Natural killer cell (primary cell): ENCODE results near the gene LCE1E. TPM values are rescaled to one million over a fixed set of nuclear protein-coding genes. Genes with fewer than 3 reads are reported as not detected.

Experiments
- ATAC-seq, 3 donors: fragments of 150-1000 bp in 2 of 3; fragments of 200-7000 bp in 1 of 3; cut with Tn5 transposase; 1 replicate in 1 of 3; 2 replicates in 2 of 3; pipeline ENCODE4 v1.10.0; 2021; ENCODE audit warnings: mild to moderate bottlenecking in 2 of 3, moderate library complexity in 2 of 3
- DNase-seq, 2 donors: peaks; one replicate each; pipeline versions ENCODE4 v3.0.0 to v3.0.0-alpha.2; 2013 to 2021; ENCODE audit warnings: mixed read lengths in 1 of 2
- H3K27ac ChIP-seq: one replicate; pipeline ENCODE4 v1.5.1; 2013; ENCODE audit warnings: mild to moderate bottlenecking, low read length
- H3K27me3 ChIP-seq: one replicate; pipeline ENCODE4 v1.6.1; 2013; ENCODE audit warnings: low read length; ENCODE audit not compliant: control insufficient read depth, insufficient read depth
- H3K36me3 ChIP-seq: one replicate; pipeline ENCODE4 v1.6.1; 2013; ENCODE audit warnings: low read length; ENCODE audit not compliant: control insufficient read depth, insufficient read depth
- H3K4me1 ChIP-seq: one replicate; pipeline ENCODE4 v1.6.1; 2013; ENCODE audit warnings: low read length; ENCODE audit not compliant: control insufficient read depth, insufficient read depth
- H3K4me3 ChIP-seq: one replicate; pipeline ENCODE4 v1.5.1; 2013; ENCODE audit warnings: low read length
- H3K9me3 ChIP-seq: one replicate; pipeline ENCODE4 v1.6.1; 2013; ENCODE audit warnings: low read length; ENCODE audit not compliant: control insufficient read depth, insufficient read depth
- H3K27ac Mint-ChIP-seq, 2 donors: one replicate each; pipeline ENCODE4 v1.8.0; 2022; ENCODE audit warnings: mild to moderate bottlenecking in 2 of 2, mixed read lengths in 2 of 2, moderate library complexity in 1 of 2
- H3K27me3 Mint-ChIP-seq, 2 donors: one replicate each; pipeline ENCODE4 v1.8.0; 2022; ENCODE audit warnings: low read depth in 2 of 2, mixed read lengths in 2 of 2
- H3K36me3 Mint-ChIP-seq: one replicate; pipeline ENCODE4 v1.8.0; 2022; ENCODE audit warnings: mixed read lengths
- H3K4me1 Mint-ChIP-seq, 2 donors: one replicate each; pipeline ENCODE4 v1.8.0; 2022; ENCODE audit warnings: mixed read lengths in 2 of 2
- H3K4me3 Mint-ChIP-seq: one replicate; pipeline ENCODE4 v1.8.0; 2022; ENCODE audit warnings: mild to moderate bottlenecking, moderate library complexity, mixed read lengths
- H3K9me3 Mint-ChIP-seq, 2 donors: one replicate each; pipeline ENCODE4 v1.8.0; 2022; ENCODE audit warnings: mixed read lengths in 2 of 2
- CTCF ChIP-seq: fragments of 200-600 bp; IDR thresholded peaks from one replicate; pipeline ENCODE4 v1.8.0; 2022; ENCODE audit warnings: antibody characterized with exemption
- WGBS: methylation state at CpG from one replicate; pipeline ENCODE4 v1.1.7; 2013; ENCODE audit warnings: missing lambda C conversion rate; ENCODE audit not compliant: insufficient coverage; 5-methylcytosine and 5-hydroxymethylcytosine counted together
- intact Hi-C: fragments of 100-400 bp; cut with micrococcal nuclease; formaldehyde crosslinking; loops from one replicate; pipeline ENCODE4 v1.14.2; 2022
- total RNA-seq, 4 donors: library from RNA; stranded (reverse); fragments of 120-200 nt in 1 of 4; gene quantifications; one replicate each; pipeline versions ENCODE4 v1.2.3 to v1.2.4, GENCODE V29; 2013 to 2022

The LCE1E gene
- total RNA-seq, 3 donors from 2014 or later (not counting 1 experiment from before 2014, with no cell fraction given): not detected

- TF ChIP-seq CTCF: no peak
- no peak for ATAC-seq
- no peaks in the 10 kb centered on the region for H3K27me3 ChIP-seq
- peaks cover 29 to 44% of the 10 kb centered on the region in 2 donors for H3K27me3 Mint-ChIP-seq
- no peak for DNase-seq
- H3K36me3 ChIP-seq: no peaks in the 10 kb centered on the region
- 67% methylated on average over 2 of the region's 2 CpGs for WGBS
- H3K4me3 ChIP-seq: no peak overlapping the region
- no peaks in the 10 kb centered on the region for H3K4me1 ChIP-seq
- intact Hi-C loops: no loop called here
- H3K27ac Mint-ChIP-seq: no peak overlapping the region
- no peaks in the 10 kb centered on the region for H3K9me3 ChIP-seq
- H3K9me3 Mint-ChIP-seq: no peaks in the 10 kb centered on the region
- no peak overlapping the region for H3K27ac ChIP-seq
- no peak overlapping the region for H3K4me3 Mint-ChIP-seq
- H3K36me3 Mint-ChIP-seq: no peaks in the 10 kb centered on the region
- no peaks in the 10 kb centered on the region for H3K4me1 Mint-ChIP-seq
Measured at GRCh38 chr1:152783095-152783494, 3.0 kb upstream of the LCE1E start.

- H3K9me3 Mint-ChIP-seq: no peaks in the 10 kb centered on the region
- Histone ChIP-seq H3K4me1 (no peaks in the 10 kb centered on the region), H3K27ac (no peak overlapping the region), H3K9me3 (no peaks in the 10 kb centered on the region), H3K36me3 (no peaks in the 10 kb centered on the region), H3K4me3 (no peak overlapping the region), H3K27me3 (no peaks in the 10 kb centered on the region)
- ATAC-seq (no peak), DNase-seq (no peak)
- H3K4me3 Mint-ChIP-seq: no peak overlapping the region
- peaks cover 11 to 32% of the 10 kb centered on the region in 2 donors for H3K27me3 Mint-ChIP-seq
- no peak overlapping the region for H3K27ac Mint-ChIP-seq
- 77% methylated on average over 4 of the region's 4 CpGs for WGBS
- H3K4me1 Mint-ChIP-seq: no peaks in the 10 kb centered on the region
- intact Hi-C loops: no loop called here
- H3K36me3 Mint-ChIP-seq: no peaks in the 10 kb centered on the region
- no peak for TF ChIP-seq CTCF
Measured at GRCh38 chr1:152795686-152796085, 9.6 kb downstream of the LCE1E start.

- H3K36me3 Mint-ChIP-seq: no peaks in the 10 kb centered on the region
- no peak for TF ChIP-seq CTCF
- H3K9me3 Mint-ChIP-seq: no peaks in the 10 kb centered on the region
- no peak within 1 kb of the TSS for H3K27ac ChIP-seq
- H3K27me3 ChIP-seq: peaks cover 2% of the 10 kb centered on the region
- no peak within 1 kb of the TSS for H3K4me3 Mint-ChIP-seq
- intact Hi-C loops: no loop called here
- ATAC-seq: no peak
- no peaks in the 10 kb centered on the region for H3K36me3 ChIP-seq
- H3K4me1 Mint-ChIP-seq: no peaks in the 10 kb centered on the region
- H3K4me1 ChIP-seq: no peaks in the 10 kb centered on the region
- 60% methylated on average over 3 of the region's 3 CpGs for WGBS
- H3K4me3 ChIP-seq: no peak within 1 kb of the TSS
- no peak within 1 kb of the TSS for H3K27ac Mint-ChIP-seq
- H3K27me3 Mint-ChIP-seq: peaks cover 11 to 30% of the 10 kb centered on the region in 2 donors
- no peak for DNase-seq
- H3K9me3 ChIP-seq: no peaks in the 10 kb centered on the region
Measured at GRCh38 chr1:152796421-152796820, 10.4 kb downstream of the LCE1E start, which contains the start of gene LCE1D. Gene LCE1D, plus strand, starts transcription at chr1:152796721. Its CDS starts 1,074 bp downstream, at chr1:152797795.

- Histone ChIP-seq H3K36me3 (no peaks in the 10 kb centered on the region), H3K27ac (no peak overlapping the region), H3K27me3 (peaks cover 2% of the 10 kb centered on the region), H3K4me3 (no peak overlapping the region), H3K9me3 (no peaks in the 10 kb centered on the region), H3K4me1 (no peaks in the 10 kb centered on the region)
- DNase-seq (no peak), ATAC-seq (no peak)
- no peaks in the 10 kb centered on the region for H3K4me1 Mint-ChIP-seq
- intact Hi-C loops: no loop called here
- no peak overlapping the region for H3K4me3 Mint-ChIP-seq
- 59% methylated on average over 1 of the region's 1 CpG for WGBS
- no peak for TF ChIP-seq CTCF
- H3K27me3 Mint-ChIP-seq: peaks cover 7 to 49% of the 10 kb centered on the region in 2 donors
- no peaks in the 10 kb centered on the region for H3K9me3 Mint-ChIP-seq
- H3K36me3 Mint-ChIP-seq: no peaks in the 10 kb centered on the region
- no peak overlapping the region for H3K27ac Mint-ChIP-seq
Measured at GRCh38 chr1:152801333-152801732, 15.3 kb downstream of the LCE1E start.
